Activated gamma-delta T cell treated with Interleukin-2 at 50 U/mL for 16 hours (primary cell): ENCODE results near the gene SPATA33.

Experiments
- DNase-seq: peaks from one replicate; pipeline ENCODE4 v3.0.0-alpha.2; 2020

The SPATA33 gene

DNA sequence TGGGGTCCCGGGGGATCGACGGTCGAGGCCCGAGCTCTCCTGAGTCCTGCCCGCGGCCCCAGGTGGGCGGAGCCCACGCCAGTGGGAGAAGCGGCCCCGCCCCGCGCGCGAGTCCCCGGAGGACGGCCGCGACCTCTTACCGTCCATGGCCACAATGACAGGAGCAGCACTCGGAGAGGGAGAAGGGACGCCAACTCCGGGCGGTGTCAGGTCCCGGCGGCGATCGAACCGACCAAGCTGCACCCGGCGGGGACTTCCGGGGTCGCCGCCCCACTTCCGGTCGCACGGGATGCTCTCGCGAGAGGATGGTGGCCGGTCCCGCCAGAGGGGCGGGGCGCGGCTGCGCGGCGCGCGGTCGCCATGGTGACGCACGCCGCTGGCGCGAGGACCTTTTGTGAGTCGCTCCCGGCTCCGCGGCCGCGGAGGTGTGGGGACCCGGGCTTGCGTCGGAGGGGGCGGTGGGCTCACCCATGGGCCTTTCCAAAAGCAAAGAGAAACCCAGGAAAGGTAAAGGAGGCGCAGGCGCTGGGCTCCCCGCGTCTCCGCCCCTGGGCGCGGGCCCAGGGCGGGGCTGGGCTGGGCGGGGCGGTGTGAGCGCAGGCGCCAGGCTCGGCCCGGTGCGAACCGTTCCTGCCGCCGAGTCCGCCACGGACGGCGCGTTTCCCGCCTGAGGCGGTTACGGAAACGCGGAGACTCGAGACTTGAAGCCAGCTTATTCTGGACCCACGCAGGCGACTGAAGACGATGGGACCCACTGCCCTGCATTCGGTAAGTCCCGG lies at the start of gene SPATA33, which contains the start of gene CHMP1A:
SPATA33 (plus strand) TSS at position 395 of the 779 bp plus-strand sequence; CDS start at position 471, 76 bp downstream.
CHMP1A (minus strand) TSS at position 267 of the 779 bp plus-strand sequence; CDS start at position 147, 120 bp downstream.
- DNase-seq: peak; percentile 92

GRCh38 chr16:89607937-89608740 lies 49.5 kb upstream of the SPATA33 start:
- DNase-seq: no peak

DNA sequence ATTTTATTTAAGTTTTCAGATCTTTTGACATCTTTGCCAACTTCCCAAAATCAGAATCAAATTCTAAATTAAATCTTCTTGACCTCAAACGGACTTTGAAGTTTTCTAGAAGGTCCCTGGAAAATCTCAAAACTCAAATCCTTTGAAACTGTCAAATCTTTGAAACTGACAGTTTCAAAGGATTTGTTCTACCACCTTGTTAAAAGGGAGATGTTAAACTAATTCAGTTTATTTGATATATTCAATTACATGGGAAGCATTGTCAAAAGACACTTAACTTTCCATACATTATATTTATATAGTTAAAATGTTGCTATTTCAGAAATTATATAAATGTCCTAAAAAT lies 47.6 kb upstream of the SPATA33 start:
- no peak for DNase-seq

DNA sequence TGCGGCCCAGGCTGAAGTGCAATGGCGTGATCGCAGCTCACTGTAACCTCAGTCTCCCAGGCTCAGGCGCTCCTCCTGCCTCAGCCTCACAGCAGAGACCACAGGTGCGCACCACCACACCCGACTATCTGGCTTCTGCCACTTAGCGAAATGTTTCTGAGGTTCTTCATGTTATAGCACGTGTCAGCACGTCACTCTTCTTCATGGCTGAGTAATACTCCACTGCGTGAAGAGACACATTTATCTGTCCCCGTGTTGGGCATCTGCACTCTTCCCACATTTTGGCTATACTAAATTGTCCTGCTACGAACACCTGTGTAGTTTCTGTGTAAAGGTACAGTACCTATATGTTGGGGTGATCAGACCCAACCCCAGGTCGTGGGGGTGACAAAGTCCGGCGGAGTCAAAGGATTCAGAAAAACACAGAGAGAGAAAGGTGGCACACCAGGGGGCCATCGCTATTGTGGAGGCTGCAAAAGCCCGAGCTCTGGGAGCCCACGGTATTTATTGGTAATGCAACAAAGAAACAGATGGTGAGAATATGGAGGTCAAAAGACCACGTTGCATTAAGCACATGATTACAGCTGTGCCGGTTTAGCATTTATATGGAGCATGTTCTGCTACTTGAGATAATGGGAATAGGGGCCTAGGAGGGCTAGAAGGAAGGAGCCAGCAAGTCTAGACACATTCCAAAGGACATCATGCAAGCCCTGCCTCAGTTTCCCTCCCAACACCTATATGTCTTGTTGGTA lies 45.0 kb upstream of the SPATA33 start:
- DNase-seq: no peak

DNA sequence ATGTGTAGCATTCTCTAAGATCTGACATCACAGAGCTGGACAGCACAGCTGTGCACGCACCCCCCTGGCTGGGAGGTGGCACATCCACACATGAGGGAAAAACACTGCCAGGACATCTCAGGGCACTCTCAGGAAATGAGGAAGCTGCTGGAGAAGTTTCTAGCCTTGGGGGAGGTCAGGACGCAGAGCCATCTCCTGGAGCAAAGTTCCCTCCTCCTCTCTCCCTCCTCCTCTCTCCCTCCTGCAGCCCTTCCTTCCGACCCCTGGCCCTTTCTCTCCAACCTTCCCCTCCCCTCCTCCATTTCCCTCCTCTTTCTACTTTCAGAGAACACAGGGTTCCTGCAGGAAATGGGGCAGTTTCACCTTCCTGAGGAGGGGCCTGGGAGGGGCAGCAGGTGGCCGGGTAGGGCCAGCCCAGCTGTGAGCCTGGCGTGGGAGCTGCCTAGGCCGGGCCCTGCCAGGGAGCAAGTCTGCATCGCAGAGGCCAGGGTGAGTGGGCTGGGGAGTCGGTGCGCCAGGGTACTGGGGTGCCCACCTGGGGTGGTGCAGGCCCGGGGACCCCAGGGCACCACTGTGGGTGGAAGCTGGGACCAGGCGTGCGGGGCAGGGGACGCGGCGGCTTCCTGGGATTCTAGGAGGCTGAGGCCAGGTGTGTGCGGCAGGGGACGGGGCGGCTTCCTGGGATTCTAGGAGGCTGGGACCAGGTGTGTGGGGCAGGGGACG lies 44.2 kb upstream of the SPATA33 start, which contains the start of gene DPEP1:
DPEP1 (plus strand) TSS at position 412 of the 723 bp plus-strand sequence. CDS start 16,769 bp downstream, outside the sequence.
- no peak for DNase-seq

GRCh38 chr16:89613954-89614459 lies 43.6 kb upstream of the SPATA33 start:
- no peak for DNase-seq

GRCh38 chr16:89615176-89615575 lies 42.5 kb upstream of the SPATA33 start:
- no peak for DNase-seq

- peak; percentile 40 for DNase-seq
These were observed 42.0 kb upstream of the SPATA33 start for GRCh38 chr16:89615596-89616090.

- peak; percentile 36 for DNase-seq
These were observed 41.0 kb upstream of the SPATA33 start for GRCh38 chr16:89616623-89617022.

GRCh38 chr16:89617036-89617435 lies 40.6 kb upstream of the SPATA33 start:
- DNase-seq: no peak

GRCh38 chr16:89618109-89618998 lies 39.3 kb upstream of the SPATA33 start:
- no peak for DNase-seq

DNA sequence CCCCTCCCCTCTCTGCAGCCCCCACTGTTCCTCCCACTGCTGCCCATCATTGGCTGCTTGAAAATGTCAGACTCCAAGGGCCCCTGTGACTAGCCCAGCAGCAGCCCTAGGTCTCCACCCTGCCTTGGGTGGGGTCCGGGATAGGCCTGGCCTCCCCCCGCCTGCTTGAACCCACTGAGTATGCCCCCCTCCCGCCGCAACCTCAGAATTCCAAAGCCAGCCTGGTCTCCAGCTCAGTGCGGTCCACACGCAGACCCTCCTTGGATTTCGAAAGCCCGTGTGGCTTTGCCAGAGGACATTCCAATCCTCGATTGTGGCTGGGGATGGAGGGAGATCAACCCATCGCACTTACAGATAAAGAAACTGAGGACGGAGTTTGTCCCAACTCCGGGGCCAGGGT lies 37.8 kb upstream of the SPATA33 start:
- DNase-seq: no peak

DNA sequence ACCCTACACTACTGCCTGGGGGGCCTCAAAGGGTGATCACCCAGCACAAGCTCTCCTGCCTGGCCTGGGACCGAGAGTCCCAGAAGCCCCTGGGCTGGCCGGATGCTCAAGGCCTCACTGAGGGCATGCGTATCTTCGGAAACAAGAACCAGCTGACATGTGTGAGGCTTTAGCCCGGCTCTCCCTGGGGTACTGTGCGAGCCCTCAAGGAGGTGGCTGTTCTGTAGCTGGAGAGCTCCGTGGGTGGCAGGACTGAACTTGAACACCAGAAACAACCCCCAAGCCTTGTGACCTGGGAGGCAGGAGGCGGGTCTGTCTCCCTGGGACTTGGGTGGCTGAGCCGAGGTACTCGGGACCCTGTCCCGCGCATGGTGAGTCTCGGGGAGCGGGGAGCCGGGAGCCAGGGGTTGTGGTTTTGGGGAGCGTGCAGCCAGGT lies 37.2 kb upstream of the SPATA33 start:
- no peak for DNase-seq

DNA sequence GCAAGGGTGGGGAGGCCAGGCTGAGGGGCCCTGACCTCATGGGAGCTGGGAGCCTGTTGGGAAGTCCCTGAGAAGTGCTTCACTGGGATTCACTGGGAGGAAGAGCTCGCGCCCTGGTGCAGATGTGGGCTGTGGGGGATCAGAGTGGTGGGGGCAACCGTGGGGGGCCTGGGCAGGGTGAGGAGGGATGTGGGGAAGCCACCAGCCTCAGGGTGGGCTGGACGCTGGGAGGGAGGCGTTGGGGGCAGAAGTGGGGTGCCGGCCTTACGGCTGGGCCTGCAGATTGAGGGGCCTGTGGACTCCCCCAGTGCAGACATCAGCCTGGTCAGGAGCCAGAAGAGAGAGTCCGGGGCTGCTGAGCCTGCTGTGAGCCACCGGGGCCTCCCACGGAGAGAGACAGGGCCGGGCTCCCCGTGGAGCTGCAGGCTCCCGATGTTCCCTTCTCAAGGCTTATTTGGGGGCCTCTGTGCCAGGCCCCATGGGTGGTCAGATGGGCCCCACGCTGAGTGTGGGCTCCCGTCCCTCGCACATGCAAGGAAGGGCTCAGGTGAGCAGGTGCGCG lies 36.4 kb upstream of the SPATA33 start:
- no peak for DNase-seq

DNA sequence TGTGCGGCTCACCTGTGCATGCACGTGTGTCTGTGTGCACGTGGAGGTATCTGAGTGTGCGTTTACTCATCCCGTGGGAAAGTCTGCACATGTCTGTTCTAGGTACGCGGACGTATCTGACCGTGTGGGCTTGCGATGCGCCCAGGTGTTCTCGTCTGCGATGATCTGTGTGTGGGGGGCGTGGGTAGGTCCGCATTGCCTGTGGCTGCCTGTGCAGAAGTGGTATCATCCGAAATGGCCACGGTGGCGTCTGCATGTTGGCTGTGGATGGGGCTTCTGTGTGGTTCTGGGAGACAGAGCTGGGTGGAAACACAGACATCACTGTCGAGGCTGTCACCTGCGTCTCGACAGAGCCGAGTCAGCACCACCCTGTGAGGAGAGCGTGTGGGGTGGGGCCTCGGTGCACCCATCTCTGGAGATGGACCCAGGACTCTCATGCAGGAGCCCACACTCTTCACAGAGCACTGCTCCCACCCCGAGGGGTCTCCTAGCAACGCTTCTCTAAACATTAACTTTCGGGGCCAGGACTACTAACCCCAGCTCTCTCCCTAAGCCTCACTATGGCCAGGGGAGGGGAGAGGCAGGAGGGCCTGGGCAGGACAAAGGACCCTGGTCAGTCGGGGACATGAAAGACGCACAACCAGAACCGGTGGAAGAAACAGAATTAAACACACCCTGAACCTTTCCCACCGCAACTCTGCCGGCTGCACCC lies 35.8 kb upstream of the SPATA33 start:
- DNase-seq: no peak

- DNase-seq: no peak
These were observed 34.0 kb upstream of the SPATA33 start for GRCh38 chr16:89623511-89624261.

GRCh38 chr16:89624777-89625761 lies 32.6 kb upstream of the SPATA33 start:
- no peak for DNase-seq
